Neural crest cell (in vitro differentiated cells): ENCODE results near the gene LMTK3. TPM values are rescaled to one million over a fixed set of nuclear protein-coding genes. Genes with fewer than 3 reads are reported as not detected.

Experiments
- DNase-seq: peaks from one replicate; pipeline ENCODE4 v3.0.0; 2021; ENCODE audit warnings: low read depth, mixed read lengths, low spot score
- H3K27ac Mint-ChIP-seq: one replicate; pipeline ENCODE4 v1.8.0; 2021; ENCODE audit warnings: mild to moderate bottlenecking, mixed read lengths; ENCODE audit not compliant: unreplicated experiment
- H3K27me3 Mint-ChIP-seq: 2 replicates; pipeline ENCODE4 v1.8.0; 2021; ENCODE audit warnings: low read depth, mild to moderate bottlenecking, mixed read lengths
- H3K36me3 Mint-ChIP-seq: 2 replicates; pipeline ENCODE4 v1.8.0; 2021; ENCODE audit warnings: low read depth, mild to moderate bottlenecking, mixed read lengths
- H3K4me1 Mint-ChIP-seq: 2 replicates; pipeline ENCODE4 v1.8.0; 2021; ENCODE audit warnings: mixed read lengths
- H3K4me3 Mint-ChIP-seq: one replicate; pipeline ENCODE4 v1.8.0; 2021; ENCODE audit warnings: mild to moderate bottlenecking, mixed read lengths
- H3K9me3 Mint-ChIP-seq: 2 replicates; pipeline ENCODE4 v1.8.0; 2021; ENCODE audit warnings: mixed read lengths
- total RNA-seq: library from RNA; stranded (reverse); gene quantifications from 2 replicates; pipeline ENCODE4 v1.2.1, GENCODE V29; 2021
- TF ChIP-seq, protein P1 (sequence below): fragments of 200-600 bp; sonication (generic); conservative IDR thresholded peaks from 2 replicates; pipeline ENCODE4 v1.5.0; 2021; ENCODE audit warnings: antibody characterized with exemption, mild to moderate bottlenecking

The LMTK3 gene
- total RNA-seq, 1 donor from 2014 or later: 3.1 TPM

- no peaks in the 10 kb centered on the region for H3K27me3 Mint-ChIP-seq
- TF ChIP-seq, protein P1, sequence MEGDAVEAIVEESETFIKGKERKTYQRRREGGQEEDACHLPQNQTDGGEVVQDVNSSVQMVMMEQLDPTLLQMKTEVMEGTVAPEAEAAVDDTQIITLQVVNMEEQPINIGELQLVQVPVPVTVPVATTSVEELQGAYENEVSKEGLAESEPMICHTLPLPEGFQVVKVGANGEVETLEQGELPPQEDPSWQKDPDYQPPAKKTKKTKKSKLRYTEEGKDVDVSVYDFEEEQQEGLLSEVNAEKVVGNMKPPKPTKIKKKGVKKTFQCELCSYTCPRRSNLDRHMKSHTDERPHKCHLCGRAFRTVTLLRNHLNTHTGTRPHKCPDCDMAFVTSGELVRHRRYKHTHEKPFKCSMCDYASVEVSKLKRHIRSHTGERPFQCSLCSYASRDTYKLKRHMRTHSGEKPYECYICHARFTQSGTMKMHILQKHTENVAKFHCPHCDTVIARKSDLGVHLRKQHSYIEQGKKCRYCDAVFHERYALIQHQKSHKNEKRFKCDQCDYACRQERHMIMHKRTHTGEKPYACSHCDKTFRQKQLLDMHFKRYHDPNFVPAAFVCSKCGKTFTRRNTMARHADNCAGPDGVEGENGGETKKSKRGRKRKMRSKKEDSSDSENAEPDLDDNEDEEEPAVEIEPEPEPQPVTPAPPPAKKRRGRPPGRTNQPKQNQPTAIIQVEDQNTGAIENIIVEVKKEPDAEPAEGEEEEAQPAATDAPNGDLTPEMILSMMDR: no peak
- peaks cover 9% of the 10 kb centered on the region for H3K4me1 Mint-ChIP-seq
- H3K4me3 Mint-ChIP-seq: no peak within 1 kb of the TSS
- no peak for DNase-seq
- no peaks in the 10 kb centered on the region for H3K36me3 Mint-ChIP-seq
- no peaks in the 10 kb centered on the region for H3K9me3 Mint-ChIP-seq
- H3K27ac Mint-ChIP-seq: no peak within 1 kb of the TSS
Measured at GRCh38 chr19:48551437-48552302, 40.0 kb upstream of the LMTK3 start, which contains the start of gene SULT2B1. SULT2B1 (plus strand) TSS chr19:48552172; CDS start chr19:48552253, 81 bp downstream.

DNA sequence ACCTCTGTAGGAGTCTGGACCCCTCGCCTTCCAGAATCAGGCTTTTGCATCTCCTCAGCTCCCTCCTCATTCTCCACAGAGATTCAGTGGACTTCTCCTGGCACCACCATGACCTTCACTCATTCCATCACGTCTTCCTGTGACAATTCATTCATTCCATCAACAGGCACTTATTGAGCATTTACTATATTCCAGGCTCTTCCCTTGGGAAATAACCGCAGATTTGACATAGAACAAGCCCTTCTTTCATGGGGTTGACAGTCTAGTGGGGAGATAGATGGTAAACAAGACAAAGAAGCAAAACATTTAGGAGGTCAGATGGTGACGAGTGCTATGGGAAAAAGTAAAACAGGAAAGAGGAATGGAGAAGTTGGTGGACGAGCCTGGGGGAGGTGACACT lies 37.7 kb upstream of the LMTK3 start:
- no peaks in the 10 kb centered on the region for H3K27me3 Mint-ChIP-seq
- no peak overlapping the region for H3K4me3 Mint-ChIP-seq
- no peaks in the 10 kb centered on the region for H3K36me3 Mint-ChIP-seq
- H3K9me3 Mint-ChIP-seq: no peaks in the 10 kb centered on the region
- no peak for DNase-seq
- H3K4me1 Mint-ChIP-seq: peaks cover 5% of the 10 kb centered on the region
- TF ChIP-seq, protein P1: no peak
- H3K27ac Mint-ChIP-seq: no peak overlapping the region

- Mint-ChIP-seq H3K27ac (no peak overlapping the region), H3K4me3 (no peak overlapping the region), H3K27me3 (no peaks in the 10 kb centered on the region), H3K4me1 (peaks cover 5% of the 10 kb centered on the region), H3K9me3 (no peaks in the 10 kb centered on the region), H3K36me3 (no peaks in the 10 kb centered on the region)
- no peak for DNase-seq
- TF ChIP-seq, protein P1: no peak
Measured at GRCh38 chr19:48548253-48548911, 36.7 kb upstream of the LMTK3 start.

- Mint-ChIP-seq H3K36me3 (no peaks in the 10 kb centered on the region), H3K9me3 (no peaks in the 10 kb centered on the region), H3K27ac (no peak overlapping the region), H3K4me1 (peaks cover 9% of the 10 kb centered on the region), H3K4me3 (no peak overlapping the region), H3K27me3 (no peaks in the 10 kb centered on the region)
- TF ChIP-seq, protein P1: no peak
- no peak for DNase-seq
Measured at GRCh38 chr19:48547722-48548121, 36.1 kb upstream of the LMTK3 start.

DNA sequence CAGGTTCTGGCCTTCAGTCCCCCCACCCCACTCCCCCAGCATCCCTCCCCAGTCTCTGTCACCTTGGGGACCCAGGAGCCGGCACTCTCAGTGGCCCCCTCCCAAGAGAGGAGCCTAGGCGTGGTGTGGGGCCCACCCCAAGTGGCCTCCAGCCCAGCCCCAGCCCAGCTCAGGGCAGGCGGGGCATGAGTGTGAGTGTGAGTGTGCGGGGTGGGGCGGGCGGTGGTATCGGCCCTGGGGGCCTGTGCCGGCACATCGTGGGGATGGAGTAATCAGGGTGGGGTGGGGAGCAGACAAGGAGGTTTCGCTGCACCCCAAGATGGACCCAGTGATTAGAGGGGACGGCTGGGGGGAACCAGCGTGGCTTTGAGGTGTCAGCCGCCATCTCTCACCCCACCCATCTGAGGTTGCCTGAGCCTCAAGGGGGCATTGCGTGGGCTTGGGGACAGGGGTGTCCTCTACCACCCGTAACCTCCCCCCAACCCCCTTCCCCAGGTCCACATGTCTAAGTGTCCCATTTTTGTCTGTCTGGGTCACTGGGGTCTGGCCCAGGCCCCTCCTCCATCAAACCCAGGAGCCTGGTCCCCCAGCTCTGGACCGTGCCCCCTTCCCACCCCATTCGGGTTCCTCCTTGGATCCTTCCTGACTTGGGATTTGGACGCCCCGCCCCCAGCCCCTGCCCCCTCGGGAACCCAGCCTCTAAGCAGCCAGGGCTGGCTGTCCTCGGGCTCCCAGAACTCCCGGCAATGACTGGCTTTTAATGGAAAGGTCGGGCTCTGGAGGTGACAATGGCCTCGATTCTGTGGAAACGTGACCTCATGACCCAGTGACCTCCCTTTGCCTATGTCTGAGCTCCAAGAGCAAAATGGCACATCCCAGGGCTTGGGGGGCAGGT lies 33.5 kb upstream of the LMTK3 start:
- no peaks in the 10 kb centered on the region for H3K36me3 Mint-ChIP-seq

More for the DNA sequence above, 33.5 kb upstream of the LMTK3 start:
- H3K27ac Mint-ChIP-seq: no peak overlapping the region
- H3K27me3 Mint-ChIP-seq: no peaks in the 10 kb centered on the region
- DNase-seq: no peak
- H3K4me3 Mint-ChIP-seq: no peak overlapping the region
- TF ChIP-seq, protein P1: no peak
- no peaks in the 10 kb centered on the region for H3K9me3 Mint-ChIP-seq
- peaks cover 4% of the 10 kb centered on the region for H3K4me1 Mint-ChIP-seq
